ENCODE data around the gene ROCK2.

GRCh38 chr2:11336189-11336588 lies 8.2 kb downstream of the ROCK2 start:
- TF ChIP-seq POLR2AphosphoS5 (IDR thresholded peaks at IDR 0.05), result no peak
- TF ChIP-seq POLR2A (IDR thresholded peaks at IDR 0.05), result no peak
- TF ChIP-seq, protein P1, sequence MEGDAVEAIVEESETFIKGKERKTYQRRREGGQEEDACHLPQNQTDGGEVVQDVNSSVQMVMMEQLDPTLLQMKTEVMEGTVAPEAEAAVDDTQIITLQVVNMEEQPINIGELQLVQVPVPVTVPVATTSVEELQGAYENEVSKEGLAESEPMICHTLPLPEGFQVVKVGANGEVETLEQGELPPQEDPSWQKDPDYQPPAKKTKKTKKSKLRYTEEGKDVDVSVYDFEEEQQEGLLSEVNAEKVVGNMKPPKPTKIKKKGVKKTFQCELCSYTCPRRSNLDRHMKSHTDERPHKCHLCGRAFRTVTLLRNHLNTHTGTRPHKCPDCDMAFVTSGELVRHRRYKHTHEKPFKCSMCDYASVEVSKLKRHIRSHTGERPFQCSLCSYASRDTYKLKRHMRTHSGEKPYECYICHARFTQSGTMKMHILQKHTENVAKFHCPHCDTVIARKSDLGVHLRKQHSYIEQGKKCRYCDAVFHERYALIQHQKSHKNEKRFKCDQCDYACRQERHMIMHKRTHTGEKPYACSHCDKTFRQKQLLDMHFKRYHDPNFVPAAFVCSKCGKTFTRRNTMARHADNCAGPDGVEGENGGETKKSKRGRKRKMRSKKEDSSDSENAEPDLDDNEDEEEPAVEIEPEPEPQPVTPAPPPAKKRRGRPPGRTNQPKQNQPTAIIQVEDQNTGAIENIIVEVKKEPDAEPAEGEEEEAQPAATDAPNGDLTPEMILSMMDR (IDR thresholded peaks at IDR 0.05 in 8 of 11, conservative IDR thresholded peaks at IDR 0.05 in 3 of 11), result no peak
